ENCODE results near the gene LINC00237.

- TF ChIP-seq, protein P1, sequence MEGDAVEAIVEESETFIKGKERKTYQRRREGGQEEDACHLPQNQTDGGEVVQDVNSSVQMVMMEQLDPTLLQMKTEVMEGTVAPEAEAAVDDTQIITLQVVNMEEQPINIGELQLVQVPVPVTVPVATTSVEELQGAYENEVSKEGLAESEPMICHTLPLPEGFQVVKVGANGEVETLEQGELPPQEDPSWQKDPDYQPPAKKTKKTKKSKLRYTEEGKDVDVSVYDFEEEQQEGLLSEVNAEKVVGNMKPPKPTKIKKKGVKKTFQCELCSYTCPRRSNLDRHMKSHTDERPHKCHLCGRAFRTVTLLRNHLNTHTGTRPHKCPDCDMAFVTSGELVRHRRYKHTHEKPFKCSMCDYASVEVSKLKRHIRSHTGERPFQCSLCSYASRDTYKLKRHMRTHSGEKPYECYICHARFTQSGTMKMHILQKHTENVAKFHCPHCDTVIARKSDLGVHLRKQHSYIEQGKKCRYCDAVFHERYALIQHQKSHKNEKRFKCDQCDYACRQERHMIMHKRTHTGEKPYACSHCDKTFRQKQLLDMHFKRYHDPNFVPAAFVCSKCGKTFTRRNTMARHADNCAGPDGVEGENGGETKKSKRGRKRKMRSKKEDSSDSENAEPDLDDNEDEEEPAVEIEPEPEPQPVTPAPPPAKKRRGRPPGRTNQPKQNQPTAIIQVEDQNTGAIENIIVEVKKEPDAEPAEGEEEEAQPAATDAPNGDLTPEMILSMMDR (IDR thresholded peaks at IDR 0.05) = no peak
- no peak for TF ChIP-seq POLR2A (IDR thresholded peaks at IDR 0.05)
These were observed 28.8 kb upstream of the LINC00237 start for GRCh38 chr20:21134883-21135493.
